ENCODE data around the gene PIEZO2.

DNA sequence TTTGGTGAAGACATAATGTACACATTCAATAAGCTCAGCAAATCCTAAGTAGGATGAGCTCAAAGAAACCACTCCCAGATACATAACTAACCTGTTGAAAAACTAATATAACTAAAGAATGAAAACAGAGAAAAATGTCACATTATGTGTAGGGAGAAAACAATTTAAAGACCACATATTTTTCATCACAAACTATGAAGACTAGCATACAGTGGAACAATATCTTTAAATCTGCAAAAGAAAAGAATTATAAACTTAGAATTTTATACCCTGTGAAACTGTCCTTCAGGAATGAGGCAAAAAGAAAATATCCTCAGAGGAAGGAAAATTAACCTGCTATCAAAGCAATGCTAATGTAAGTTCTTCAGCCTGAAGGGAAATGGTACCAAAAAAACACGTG is 151.5 kb downstream of the PIEZO2 start:
- TF ChIP-seq, protein P1, sequence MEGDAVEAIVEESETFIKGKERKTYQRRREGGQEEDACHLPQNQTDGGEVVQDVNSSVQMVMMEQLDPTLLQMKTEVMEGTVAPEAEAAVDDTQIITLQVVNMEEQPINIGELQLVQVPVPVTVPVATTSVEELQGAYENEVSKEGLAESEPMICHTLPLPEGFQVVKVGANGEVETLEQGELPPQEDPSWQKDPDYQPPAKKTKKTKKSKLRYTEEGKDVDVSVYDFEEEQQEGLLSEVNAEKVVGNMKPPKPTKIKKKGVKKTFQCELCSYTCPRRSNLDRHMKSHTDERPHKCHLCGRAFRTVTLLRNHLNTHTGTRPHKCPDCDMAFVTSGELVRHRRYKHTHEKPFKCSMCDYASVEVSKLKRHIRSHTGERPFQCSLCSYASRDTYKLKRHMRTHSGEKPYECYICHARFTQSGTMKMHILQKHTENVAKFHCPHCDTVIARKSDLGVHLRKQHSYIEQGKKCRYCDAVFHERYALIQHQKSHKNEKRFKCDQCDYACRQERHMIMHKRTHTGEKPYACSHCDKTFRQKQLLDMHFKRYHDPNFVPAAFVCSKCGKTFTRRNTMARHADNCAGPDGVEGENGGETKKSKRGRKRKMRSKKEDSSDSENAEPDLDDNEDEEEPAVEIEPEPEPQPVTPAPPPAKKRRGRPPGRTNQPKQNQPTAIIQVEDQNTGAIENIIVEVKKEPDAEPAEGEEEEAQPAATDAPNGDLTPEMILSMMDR (IDR thresholded peaks at IDR 0.05), result no peak
- TF ChIP-seq EP300 (IDR thresholded peaks at IDR 0.05), result no peak
